Adrenal gland (tissue), 12 donors: Measurements from ENCODE around the gene CREB3L4. TPM values are rescaled to one million over a fixed set of nuclear protein-coding genes. Genes with fewer than 3 reads are reported as not detected.

ENCODE experiments used
- DNase-seq, 7 donors: peaks; one replicate each; pipeline ENCODE4 v3.0.0-alpha.2; 2019 to 2020
- H3K27ac ChIP-seq, 5 donors: fragments of 200-600 bp; sonication (generic) in 4 of 5; 1 replicate in 3 of 5; 2 replicates in 2 of 5; pipeline versions ENCODE4 v1.5.1 to v1.8.0; 2016 to 2020; ENCODE audit warnings: mild to moderate bottlenecking in 1 of 5
- H3K27me3 ChIP-seq: fragments of 200-600 bp; 2 replicates; pipeline ENCODE4 v1.8.0; 2021
- H3K36me3 ChIP-seq, 2 donors: fragments of 200-600 bp; replicated peaks in 1 of 2; 1 replicate in 1 of 2; 2 replicates in 1 of 2; pipeline versions ENCODE4 v1.5.1 to v1.8.0; 2018 to 2022
- H3K4me1 ChIP-seq, 2 donors: fragments of 200-600 bp; replicated peaks in 1 of 2; 1 replicate in 1 of 2; 2 replicates in 1 of 2; pipeline versions ENCODE4 v1.5.1 to v1.8.0; 2018 to 2021
- H3K4me3 ChIP-seq, 4 donors: fragments of 200-600 bp; sonication (generic) in 3 of 4; one replicate each; pipeline ENCODE4 v1.5.1; 2016 to 2018
- H3K9me3 ChIP-seq, 3 donors: fragments of 200-600 bp; sonication (generic) in 1 of 3; replicated peaks in 1 of 3; 1 replicate in 2 of 3; 2 replicates in 1 of 3; pipeline versions ENCODE4 v1.5.1 to v1.8.0; 2016 to 2021
- CTCF ChIP-seq, 6 experiments: fragments of 450-650 bp in 4 of 6; fragments of 200-600 bp in 2 of 6; sonication (generic) in 1 of 6; IDR thresholded peaks; 1 replicate in 5 of 6; 2 replicates in 1 of 6; pipeline versions ENCODE4 v1.5.1 to v1.8.0; 2016 to 2021; ENCODE audit warnings: antibody characterized with exemption in 6 of 6, mild to moderate bottlenecking in 2 of 6, moderate library complexity in 1 of 6
- POLR2A ChIP-seq, 2 donors: fragments of 450-650 bp; IDR thresholded peaks; one replicate each; pipeline ENCODE4 v1.6.1; 2017; ENCODE audit warnings: antibody characterized with exemption in 2 of 2, mild to moderate bottlenecking in 2 of 2, moderate library complexity in 1 of 2
- WGBS, 4 donors: extraction: QIAGEN DNeasy Blood & Tissue Kit in 2 of 4; methylation state at CpG; one replicate each; pipeline versions ENCODE4 v1.1.5 to v1.1.7; 2013 to 2017; 5-methylcytosine and 5-hydroxymethylcytosine counted together
- intact Hi-C, 2 donors: fragments of 100-400 bp; cut with DNase I; formaldehyde crosslinking; loops; one replicate each; pipeline versions ENCODE4 v1.14.1 to v1.15.0; 2022 to 2023
- polyA plus RNA-seq, 3 donors: library from polyadenylated mRNA; stranded (reverse); fragments of 200-250 nt in 2 of 3; fragments of 350-450 nt in 1 of 3; fragmentation: Illumina TruSeq in 1 of 3; extraction: RNeasy Lipid Tissue Mini Kit (QIAGEN cat#74804) in 1 of 3; gene quantifications; one replicate each; pipeline ENCODE4 v1.2.3, GENCODE V29; 2013 to 2014
- total RNA-seq, 9 donors: library from RNA; depleted of rRNA in 4 of 9; stranded (reverse); fragments of >200 nt in 4 of 9; fragments of 120-200 nt in 1 of 9; fragmentation: NEBNext Ultra II Directional in 1 of 9; extraction: Animal tissue kit (Norgen Biotek cat#: 25700) in 1 of 9; gene quantifications; one replicate each; pipeline versions ENCODE4 v1.1.0 to v1.2.4, GENCODE V29; 2013 to 2023
- donor health status: healthy with polysubstance abuse.
- donor health status: Bipolar disorder and iron deficiency.
- donor health status: DM: yes; HTN: yes; CAD: no.
- donor health status: DM: no; HTN: no; CAD: no.
- donor health status: DM: no; HTN: no; CAD: no.
- donor health status: DM: yes; HTN: yes; CAD: no.

Gene CREB3L4
- total and polyA plus RNA-seq, 12 donors = 5.1 to 21.8 (median 15.1) TPM

- Histone ChIP-seq H3K27ac (no peak overlapping the region), H3K4me1 (peaks cover 11 to 17% of the 10 kb centered on the region in 2 donors), H3K4me3 (no peak overlapping the region), H3K9me3 (no peaks in the 10 kb centered on the region), H3K27me3 (no peaks in the 10 kb centered on the region), H3K36me3 (peaks cover 0 to 25% of the 10 kb centered on the region in 2 donors)
- no peak for DNase-seq
- 36 to 70% (median 59%) methylated on average over 2 of the region's 2 CpGs for WGBS, 4 donors
- TF ChIP-seq CTCF (IDR thresholded peaks at IDR 0.05) = no peak
- no peak for TF ChIP-seq POLR2A (IDR thresholded peaks at IDR 0.05)
- intact Hi-C loops = no loop called here
Observed at GRCh38 chr1:153970346-153970745, 2.6 kb downstream of the CREB3L4 start.

- no peaks in the 10 kb centered on the region for H3K9me3 ChIP-seq
- H3K4me3 ChIP-seq = no peak overlapping the region
- H3K27me3 ChIP-seq = no peaks in the 10 kb centered on the region
- H3K27ac ChIP-seq = no peak overlapping the region
- 88 to 95% (median 94%) methylated on average over 3 of the region's 3 CpGs for WGBS, 4 donors
- DNase-seq = no peak
- TF ChIP-seq CTCF (IDR thresholded peaks at IDR 0.05) = no peak
- no peak for TF ChIP-seq POLR2A (IDR thresholded peaks at IDR 0.05)
- H3K4me1 ChIP-seq = peaks cover 11 to 19% of the 10 kb centered on the region in 2 donors
- peaks cover 0 to 35% of the 10 kb centered on the region in 2 donors for H3K36me3 ChIP-seq
- intact Hi-C loops = no loop called here
Observed at GRCh38 chr1:153973071-153973470, 5.4 kb downstream of the CREB3L4 start.

GRCh38 chr1:153973525-153973924 is 5.8 kb downstream of the CREB3L4 start:
- intact Hi-C loops = no loop called here
- TF ChIP-seq POLR2A (IDR thresholded peaks at IDR 0.05) (no peak), CTCF (IDR thresholded peaks at IDR 0.05) (no peak)
- no peak overlapping the region for H3K4me3 ChIP-seq
- H3K27ac ChIP-seq = no peak overlapping the region
- peaks cover 16 to 20% of the 10 kb centered on the region in 2 donors for H3K4me1 ChIP-seq
- H3K27me3 ChIP-seq = no peaks in the 10 kb centered on the region
- no peak for DNase-seq
- WGBS, 4 donors = 74 to 80% (median 74%) methylated on average over 7 of the region's 7 CpGs
- H3K36me3 ChIP-seq = peaks cover 0 to 35% of the 10 kb centered on the region in 2 donors
- H3K9me3 ChIP-seq = no peaks in the 10 kb centered on the region

GRCh38 chr1:153976819-153977249 is 9.1 kb downstream of the CREB3L4 start:
- intact Hi-C loops = no loop called here
- WGBS, 4 donors = 0 to 1% (median 0%) methylated on average over 11 to 16 of the region's 16 CpGs
- TF ChIP-seq CTCF (IDR thresholded peaks at IDR 0.05) (no peak), POLR2A (IDR thresholded peaks at IDR 0.05) (no peak)

More at GRCh38 chr1:153976819-153977249, 9.1 kb downstream of the CREB3L4 start:
- peak in 1 of 7 donors; percentile 44 for DNase-seq
- peak overlapping the region; percentile 34 to 93 (median 90) for H3K27ac ChIP-seq
- peak overlapping the region; percentile 52 to 87 (median 78) for H3K4me3 ChIP-seq
- peaks cover 0 to 42% of the 10 kb centered on the region in 2 donors for H3K36me3 ChIP-seq
- no peaks in the 10 kb centered on the region for H3K27me3 ChIP-seq
- no peaks in the 10 kb centered on the region for H3K9me3 ChIP-seq
- peaks cover 17 to 18% of the 10 kb centered on the region in 2 donors for H3K4me1 ChIP-seq
